HG03280 (cell line): ENCODE measurements around the gene CFAP161.
"Not testable (repeated sequence)": the region's sequence is repeated elsewhere in the genome, so short reads cannot be mapped to it uniquely, and the experiment has no call there.

ENCODE experiments used
- ATAC-seq: cut with Tn5 transposase; IDR thresholded peaks from one replicate; pipeline ENCODE4 v1.9.1; 2021; ENCODE audit warnings: mild to moderate bottlenecking, moderate library complexity; ENCODE audit not compliant: unreplicated experiment

Gene CFAP161

DNA sequence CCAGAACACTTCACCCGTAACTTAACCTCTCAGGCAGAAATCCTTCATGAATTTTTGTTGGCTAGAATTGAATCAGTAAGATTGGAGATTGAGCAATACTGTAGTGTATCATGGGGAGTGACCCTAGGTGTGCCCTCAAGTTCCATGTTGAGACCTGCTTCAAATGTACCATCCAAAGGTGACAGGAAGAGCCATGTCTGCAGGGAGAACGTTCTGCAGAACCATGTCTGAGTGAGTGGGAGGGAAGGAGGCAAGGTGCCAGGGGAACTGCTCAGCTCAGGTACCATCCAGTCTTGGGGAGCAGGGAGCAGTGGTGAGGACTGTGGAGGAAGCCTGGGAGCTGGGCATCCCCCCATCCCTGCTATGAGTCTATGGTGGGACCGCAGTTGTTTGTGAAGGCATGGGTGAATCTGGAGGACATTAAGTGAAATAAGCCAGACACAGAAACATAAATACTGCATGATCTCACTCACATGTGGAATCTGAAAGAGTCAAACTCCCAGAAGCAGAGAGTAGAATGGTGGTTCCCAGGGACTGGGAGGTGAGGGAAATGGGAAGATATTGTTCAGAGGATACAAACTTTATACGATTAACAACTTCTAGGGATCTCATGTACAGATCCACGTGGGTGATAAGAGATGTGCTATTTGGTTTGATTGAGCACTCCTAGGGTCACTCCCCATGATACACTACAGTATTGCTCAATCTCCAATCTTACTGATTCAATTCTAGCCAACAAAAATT lies 23.3 kb downstream of the CFAP161 start:
- ATAC-seq: no peak

DNA sequence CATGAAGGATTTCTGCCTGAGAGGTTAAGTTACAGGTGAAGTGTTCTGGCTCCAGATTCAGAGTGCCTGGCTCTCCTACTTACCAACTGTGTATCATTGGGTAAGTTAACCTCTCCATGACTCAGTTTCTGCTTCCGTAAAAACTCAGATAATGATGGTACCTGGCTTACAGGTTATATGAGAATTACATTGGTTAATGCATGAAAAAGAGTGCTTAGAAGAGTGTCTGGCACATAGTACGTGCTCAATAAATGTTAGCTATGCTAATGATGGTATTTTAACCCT lies 23.8 kb downstream of the CFAP161 start:
- ATAC-seq: no peak

DNA sequence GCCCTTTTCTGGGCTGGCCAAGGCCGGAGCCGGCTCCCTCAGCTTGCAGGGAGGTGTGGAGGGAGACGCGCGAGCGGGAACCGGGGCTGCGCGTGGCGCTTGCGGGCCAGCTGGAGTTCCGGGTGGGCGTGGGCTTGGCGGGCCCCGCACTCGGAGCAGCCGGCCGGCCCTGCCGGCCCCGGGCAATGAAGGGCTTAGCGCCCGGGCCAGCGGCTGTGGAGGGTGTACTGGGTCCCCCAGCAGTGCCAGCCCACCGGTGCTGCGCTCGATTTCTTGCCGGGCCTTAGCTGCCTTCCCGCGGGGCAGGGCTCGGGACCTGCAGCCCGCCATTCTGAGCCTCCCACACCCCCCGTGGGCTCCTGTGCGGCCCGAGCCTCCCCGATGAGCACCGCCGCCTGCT lies 24.5 kb downstream of the CFAP161 start:
- ATAC-seq: not testable (repeated sequence)

DNA sequence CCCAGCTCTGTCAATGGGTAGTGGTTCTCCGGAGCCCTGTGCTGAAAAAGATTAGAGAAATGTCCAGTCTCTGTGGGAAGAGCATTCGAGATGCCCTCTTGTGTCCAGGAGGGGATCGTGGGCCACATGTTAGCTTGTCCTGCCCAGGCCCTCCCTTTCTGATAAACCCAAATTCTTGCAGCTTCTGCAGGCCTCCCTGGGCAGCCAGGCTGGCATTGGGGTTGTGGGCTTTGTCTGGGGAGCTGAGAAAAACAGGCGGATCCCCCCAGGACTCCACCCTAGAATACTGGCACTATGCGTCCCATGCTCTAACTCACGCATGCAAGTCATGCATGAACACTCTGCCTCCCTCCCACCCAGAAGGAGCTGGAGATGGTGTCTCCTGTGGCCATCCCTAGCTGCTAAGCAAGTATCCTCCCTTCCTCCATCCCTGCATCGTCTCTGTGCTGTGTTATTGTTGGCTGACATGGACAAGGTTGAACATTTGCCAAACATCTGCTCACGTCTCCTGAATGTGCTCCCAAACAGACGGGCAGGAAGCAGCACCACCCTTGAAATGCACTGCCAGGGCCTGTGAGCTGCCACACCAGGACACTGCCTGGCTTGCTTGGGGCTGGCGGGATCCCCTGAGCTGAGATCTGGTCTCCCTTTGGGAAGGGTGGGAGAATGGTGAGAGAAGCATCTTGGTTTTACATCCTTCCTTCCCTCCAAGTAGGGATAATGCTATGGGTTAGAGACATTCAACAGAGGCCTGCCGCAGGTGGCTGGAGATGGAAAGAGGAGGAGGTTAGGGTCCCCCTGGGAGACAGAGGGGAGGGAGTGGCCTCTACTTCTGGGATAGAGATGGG lies 26.5 kb downstream of the CFAP161 start:
- no peak for ATAC-seq

DNA sequence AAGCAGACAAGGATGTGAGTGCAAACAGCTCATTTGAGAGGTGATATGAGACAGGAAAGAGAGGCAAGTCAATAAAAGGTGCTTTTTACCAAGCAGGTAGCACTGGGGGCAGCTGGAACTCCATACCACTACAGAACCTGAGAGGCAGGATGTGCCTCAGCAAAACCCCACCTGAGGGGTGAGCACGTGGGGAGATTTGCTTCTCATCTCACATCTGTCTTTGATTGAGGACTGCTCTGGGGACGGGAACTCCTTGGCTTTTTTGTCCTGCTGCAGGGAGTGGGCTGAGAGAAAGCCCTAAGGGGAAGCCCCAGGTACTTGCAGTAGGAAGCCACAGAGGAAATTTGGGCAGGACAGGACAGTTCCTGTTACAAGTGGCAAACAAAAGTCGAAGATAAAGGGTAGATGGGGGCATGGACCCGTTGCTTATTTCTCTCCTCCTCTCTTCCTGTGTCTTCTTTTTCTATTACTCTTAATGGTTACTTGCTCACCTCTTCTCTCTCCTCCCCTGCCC lies 27.1 kb downstream of the CFAP161 start:
- ATAC-seq: no peak

DNA sequence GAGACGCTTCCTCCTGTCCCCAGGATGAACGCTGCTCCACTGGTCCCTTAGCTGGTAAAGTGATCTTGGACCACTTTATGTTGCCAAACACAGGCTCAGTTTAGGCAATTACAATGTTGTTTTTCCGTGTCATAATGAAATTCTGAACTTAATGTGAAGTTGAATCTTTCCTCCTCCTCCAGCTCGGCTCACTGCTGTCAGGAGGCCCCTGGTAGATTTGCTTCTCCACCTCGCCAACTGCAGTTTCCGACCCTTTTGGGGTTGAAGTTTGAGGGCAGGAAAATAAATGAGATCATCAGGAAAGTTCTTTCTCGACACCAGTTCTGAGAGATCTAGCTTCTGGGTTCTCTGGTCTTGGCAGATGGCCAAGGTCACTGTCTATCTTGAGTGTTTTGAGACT lies 27.8 kb downstream of the CFAP161 start:
- no peak for ATAC-seq

DNA sequence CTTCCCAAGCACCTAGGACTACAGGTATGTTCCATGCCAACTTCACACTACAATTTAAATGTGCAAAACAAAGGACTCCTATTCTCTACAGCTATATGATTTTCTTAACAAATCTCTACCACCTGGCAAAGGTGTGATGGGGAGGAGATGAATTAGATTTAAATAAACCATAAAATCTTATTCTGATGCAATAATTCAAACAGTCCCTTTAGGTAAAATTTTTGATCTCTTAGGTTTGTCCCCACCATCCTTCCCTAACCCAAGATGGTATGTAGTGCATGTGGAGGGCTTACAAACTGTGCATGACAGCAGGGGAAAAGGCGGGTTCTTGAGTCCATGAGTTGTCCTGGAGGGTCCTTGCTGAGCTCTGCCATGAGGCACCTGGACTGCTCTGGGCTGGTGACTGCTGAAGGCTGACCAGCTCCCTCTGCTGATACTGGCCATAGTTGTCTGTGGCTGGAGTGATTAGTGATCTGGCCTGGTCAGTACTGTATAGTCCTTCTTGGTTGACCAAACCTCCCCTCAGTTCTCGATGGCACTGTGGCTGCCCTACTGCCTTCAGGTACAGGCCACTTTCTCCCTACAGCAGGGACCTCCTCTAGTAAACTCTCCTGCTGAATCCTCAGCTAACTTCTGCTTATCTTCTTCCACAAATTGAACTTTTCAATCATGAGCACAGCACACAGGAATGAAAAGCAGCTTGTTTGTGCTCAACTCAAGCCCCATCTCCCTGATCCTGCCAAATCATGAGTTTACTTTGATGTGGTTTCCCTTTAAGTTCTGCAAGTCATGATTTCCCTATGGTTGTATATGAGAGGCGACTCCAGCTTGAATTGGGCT lies 30.1 kb downstream of the CFAP161 start:
- no peak for ATAC-seq

DNA sequence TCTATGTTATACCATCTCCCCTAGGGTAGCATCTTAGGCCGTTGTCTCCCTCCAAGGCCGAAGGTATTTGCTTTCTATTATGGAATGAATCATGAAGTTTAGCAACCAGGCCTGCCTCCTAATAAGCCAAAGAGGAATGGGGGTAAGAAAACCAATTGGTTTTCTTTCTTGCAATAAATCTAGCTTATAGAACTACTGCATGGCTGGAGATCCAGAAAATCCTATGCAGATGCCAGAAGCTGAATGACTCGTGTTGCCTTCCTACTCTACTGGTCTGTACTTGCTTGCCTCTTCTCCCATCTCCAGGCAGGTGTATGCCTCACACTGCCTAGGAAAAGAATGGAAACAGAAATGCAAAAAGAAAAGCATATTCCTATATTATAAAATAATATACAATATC lies 31.5 kb downstream of the CFAP161 start:
- no peak for ATAC-seq

DNA sequence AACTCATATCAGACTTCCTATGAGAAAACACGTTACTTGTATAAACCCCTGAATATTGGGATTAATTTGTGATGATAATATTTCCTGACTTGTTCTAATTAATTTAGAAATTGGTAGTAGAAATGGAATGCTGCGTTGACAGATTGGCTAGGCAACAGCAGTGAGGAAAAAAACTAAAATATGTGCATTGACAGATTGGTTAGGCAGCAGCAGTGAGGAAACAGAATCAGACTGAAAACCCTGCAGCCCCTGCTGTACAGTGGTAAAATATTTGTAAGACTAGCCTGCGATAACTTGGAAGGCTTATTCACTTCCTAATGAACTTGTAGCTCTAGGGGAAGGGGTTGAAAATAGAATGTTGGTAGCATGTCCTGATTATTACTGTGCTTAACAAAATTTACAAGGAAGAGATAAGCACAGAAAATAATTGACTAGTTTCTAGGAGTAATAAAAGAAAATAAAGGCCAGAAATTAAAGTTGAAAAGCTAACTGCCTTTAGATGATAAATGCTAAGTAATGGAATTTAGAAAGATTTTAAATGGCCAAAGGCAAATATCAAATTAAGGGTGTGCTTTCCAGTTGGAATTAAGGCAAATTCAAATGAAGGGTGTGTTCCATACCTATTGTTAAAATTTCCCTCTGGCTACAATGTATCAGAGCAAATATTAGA lies 32.7 kb downstream of the CFAP161 start:
- no peak for ATAC-seq

DNA sequence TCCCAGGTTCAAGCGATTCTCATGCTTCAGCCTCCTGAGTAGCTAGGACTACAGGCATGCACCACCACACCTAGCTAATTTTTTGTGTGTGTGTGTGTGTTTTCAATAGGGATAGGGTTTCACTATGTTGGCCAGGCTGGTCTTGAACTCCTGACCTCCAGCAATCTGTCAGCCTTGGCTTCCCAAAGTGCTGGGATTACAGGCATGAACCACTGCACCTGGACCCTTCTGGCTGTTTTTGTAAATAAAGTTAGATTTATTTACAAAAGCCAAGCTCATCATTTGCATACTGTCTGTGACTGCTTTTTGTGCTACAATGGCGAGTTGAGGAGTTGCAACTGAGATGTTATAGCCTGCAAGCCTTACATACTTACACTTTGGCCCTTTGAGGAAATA lies 34.1 kb downstream of the CFAP161 start:
- ATAC-seq: no peak

DNA sequence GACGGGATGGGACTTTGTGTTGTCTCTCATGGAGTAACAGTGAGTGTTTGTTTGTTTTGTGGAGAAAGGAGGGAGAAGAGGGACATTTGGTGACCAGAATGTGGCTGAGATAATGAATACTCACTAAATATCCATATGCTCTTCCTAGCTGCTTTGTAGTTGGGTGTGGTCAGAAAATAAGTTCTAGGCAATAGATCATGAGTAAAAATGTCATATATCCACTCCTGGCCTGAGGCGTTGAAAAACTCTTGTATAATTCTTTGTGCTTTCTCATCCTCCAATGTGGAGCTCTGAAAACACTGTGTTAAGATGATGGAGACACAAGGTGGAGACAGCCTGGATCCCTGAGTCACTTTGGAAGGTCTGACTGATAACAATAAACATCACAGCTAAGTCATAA lies 34.6 kb downstream of the CFAP161 start:
- ATAC-seq: no peak

DNA sequence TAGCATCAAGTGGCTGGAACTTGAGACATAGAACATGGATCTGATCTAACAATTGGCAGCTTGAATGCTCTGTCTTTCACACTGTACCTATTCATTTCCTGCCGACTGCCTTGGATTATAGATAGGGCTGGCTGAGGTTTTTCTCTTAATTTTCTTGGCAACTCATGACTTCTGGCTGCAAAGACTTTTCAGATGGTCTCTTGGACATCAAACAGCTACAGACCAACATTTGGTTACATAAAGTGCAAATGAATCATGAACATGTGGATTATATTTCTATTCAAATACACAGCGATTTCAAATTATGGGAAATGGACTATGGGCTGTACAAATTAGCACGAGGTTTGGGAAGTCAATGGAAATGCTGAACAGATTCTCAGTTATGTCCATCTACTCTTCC lies 36.4 kb downstream of the CFAP161 start:
- no peak for ATAC-seq

DNA sequence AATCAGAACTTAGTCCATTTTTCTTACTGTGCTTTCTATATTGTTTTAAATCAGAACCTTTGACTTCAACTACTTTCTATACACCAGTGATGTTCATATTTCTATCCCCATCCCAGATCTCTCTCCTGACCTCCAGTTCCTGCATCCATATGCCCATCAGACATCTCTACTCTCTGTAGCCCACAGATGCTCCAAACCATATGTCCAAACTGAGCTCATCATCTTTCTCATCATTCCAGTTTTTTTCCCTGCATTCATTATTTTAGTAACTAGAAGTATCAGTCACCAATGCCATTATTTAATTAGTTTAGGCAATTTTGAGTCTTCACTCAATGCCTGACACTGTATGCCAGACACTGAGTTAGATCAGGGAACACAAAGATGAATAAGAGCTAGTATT lies 37.2 kb downstream of the CFAP161 start:
- ATAC-seq: no peak

DNA sequence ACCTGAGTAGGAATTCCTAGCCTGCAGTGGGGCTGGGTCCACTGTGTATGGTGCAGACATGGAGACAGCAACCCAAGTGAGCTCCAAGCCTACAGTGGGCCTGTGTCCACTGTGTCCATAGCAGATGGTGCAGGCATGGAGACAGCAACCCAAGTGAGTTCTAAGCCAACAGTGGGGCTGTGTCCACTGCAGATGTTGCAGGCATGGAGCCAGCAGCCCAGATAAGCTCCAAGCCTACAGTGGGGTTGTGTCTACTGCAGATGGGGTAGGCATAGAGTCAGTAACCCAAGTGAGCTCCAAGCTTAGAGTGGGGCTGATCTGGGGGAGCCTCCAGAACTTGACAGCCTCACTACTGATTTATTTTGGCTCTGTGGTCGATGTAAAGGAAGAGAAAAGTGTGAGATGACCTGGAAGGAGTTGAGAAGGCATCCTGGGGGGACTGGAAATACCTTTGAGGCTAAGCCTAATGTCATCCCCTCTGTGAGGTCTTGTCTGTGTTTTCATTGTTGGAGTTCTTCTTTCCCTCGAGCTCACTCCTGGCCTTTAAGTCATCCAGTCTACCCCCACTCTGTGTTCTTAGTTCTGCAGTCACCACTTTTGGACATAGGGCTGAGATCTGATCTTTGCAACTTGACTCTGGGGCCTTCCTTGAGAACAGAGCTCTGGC lies 40.2 kb downstream of the CFAP161 start:
- ATAC-seq: no peak

DNA sequence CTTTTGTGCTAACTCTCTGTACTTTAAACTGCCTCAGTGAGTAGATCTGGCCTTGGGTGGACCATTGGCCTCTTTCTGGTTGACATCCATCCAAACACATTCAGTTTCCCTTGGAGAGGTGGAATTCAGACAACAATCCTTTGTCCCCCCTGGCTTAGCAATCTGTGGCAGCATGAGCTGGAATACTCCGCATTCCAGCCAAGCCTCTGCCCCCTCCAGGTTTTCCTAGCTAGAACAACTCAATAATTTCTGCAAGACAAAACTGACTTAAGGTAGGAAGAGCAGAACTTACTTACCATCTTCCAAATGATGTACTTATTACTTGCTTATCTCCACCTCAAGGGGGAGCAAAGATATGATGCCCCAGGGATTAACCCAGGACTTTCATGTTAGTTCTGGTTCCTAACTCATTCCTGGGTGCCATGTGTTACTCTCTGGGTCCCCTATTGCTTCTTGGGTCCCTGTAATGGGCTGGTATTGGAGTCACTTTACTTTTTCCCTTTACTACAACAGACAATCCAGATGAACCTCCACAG lies 40.8 kb downstream of the CFAP161 start:
- ATAC-seq: no peak

DNA sequence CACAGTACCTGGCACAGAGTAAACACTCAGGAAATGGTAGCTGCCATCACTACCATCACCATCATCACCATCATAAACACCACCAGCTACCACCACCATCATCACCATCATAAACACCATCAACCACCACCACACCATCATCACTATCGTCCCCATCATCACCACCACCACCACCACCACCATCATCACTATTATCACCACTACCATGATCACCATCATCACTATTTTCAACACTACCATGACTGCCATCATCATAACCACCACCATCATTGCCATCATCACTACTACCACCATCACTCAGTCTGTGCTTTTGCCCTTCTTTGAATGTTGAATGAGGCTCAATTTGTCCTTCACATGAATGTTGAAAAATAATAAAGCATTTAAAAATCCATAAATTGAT lies 41.4 kb downstream of the CFAP161 start:
- no peak for ATAC-seq

DNA sequence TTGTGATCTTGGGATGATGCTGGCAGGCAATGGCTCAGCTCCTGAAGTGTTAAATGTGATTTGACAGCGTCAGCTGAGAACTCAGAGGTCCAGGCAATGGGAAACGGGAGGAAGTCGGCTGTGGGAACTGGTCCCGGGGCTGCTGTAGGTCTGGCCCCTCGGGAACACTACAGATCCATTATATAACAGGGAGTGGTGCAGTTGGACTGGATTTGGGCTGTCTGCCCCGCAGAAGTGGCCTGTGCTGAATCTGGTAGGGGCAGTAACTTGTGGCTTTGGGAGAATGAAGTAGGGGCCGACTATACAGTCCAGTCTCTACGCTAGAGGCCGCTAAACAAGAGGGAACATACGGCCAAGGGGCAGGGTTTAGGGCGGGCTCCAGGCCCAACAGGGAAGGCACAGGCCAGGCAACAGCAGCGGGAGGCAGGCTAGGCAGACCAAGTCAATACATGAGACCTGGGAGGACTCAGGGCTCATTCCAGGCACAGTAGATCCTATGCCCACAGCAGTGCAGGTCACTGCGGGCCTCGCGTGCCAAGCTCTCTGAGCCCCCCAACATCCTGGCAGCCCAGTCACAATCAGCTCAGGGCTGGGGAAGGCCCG lies 42.3 kb downstream of the CFAP161 start:
- no peak for ATAC-seq

DNA sequence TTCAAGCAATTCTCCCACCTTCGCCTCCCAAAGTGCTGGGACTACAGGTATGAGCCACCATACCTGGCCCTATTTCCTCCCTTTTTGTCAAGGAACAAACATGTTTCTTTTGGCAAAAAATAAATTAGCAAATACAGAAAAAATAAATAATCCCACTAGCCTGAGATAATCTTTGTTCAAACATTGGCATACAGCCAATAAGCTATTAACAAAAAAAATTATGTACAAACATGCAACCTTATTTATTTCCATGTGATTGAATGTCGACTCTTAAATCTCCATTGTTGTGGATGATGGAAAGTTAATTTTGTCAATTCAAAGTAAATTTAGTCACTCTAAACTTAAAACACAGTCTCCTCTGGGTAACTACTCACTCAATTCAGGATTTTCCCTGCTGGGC lies 44.3 kb downstream of the CFAP161 start:
- no peak for ATAC-seq

DNA sequence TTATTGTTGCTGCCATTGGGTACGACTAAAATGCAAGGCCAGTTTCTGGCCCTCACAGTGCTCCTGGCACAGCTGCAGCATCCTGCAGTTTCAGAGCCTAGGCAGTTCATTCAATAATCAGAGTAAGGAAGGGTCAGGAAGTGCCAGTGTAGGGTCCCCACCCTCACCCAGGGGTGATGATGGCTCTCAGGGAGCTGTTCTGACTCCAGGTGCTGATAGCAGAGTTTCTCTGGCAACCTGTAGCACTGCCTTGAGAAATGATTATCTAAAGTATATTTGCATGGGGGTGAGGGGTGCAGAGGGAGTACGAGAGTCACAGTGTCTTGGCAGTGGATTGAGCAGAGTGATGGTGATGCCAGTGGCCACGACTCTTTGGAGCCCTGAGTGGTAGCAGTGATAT lies 47.1 kb downstream of the CFAP161 start:
- ATAC-seq: no peak
